ENCODE measurements around the gene TMEM156.

The TMEM156 gene, protein sequence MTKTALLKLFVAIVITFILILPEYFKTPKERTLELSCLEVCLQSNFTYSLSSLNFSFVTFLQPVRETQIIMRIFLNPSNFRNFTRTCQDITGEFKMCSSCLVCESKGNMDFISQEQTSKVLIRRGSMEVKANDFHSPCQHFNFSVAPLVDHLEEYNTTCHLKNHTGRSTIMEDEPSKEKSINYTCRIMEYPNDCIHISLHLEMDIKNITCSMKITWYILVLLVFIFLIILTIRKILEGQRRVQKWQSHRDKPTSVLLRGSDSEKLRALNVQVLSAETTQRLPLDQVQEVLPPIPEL

DNA sequence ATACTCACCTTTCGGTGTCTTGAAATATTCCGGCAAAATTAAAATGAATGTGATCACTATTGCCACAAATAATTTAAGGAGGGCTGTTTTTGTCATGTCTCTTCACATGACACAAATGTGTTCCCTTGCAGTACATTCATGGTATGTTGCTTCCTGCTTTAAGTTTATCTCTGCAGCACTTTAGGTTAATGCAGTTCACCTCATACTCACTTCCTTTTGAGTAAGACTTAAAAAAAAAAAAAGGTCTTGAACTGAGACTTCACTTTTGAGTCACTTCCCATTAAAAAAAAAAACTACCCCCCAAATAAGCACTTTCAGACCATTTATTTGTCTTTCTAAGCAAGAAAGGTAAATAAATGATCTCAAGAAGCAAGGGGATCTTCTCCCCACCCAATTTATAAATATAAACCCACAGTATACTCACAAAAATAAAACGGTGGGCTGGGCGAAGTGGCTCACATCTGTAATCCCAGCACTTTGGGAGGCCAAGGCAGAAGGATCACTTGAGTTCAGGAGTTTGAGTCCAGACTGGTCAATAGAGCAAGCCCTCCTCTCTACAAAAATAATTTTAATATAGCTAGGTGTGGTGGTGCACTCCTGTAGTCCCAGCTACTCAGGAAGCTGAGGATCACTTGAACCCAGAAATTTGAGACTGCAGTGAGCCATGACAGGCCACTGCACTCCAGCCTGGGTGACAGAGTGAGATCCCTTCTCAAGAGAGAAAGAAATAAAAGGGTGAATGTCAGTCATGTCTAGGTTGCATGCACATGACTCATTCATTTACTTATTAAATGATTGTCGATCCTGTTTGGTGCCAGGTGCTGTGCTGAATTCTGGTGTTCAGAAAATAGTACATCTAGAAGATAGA lies at the start of gene TMEM156:
TMEM156 (minus strand) TSS at position 192 of the 868 bp plus-strand sequence; CDS start at position 96, 96 bp downstream.
- no peaks in the 10 kb centered on the region for H3K9me3 Mint-ChIP-seq
- H3K4me3 Mint-ChIP-seq, result no peak within 1 kb of the TSS
- H3K27ac Mint-ChIP-seq, result no peak within 1 kb of the TSS
- peaks cover 24% of the 10 kb centered on the region for H3K4me1 Mint-ChIP-seq (ENCODE audit: low read depth)
- H3K36me3 Mint-ChIP-seq (ENCODE audit: low read depth), result no peaks in the 10 kb centered on the region
- H3K27me3 Mint-ChIP-seq, result no peaks in the 10 kb centered on the region
- intact Hi-C loops (cut with micrococcal nuclease), result no loop called here

DNA sequence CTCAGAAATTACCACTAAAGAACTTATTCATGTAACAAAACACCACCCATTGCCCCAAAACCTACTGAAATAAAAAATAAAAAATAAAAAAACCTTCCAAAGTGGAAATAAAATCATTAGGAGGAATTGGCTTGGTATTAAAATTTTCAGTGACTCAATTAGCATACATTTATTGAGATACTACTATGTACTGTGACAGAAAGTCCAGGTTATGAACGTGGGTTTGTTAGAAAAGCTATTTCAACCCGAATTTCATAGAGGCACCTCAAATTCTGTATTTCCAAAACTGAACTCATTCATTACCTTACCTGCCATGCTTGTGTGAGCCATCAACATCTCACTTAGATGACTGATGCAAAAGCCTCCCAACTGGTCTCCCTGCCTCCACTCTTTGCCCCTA lies 46.6 kb upstream of the TMEM156 start:
- Mint-ChIP-seq H3K4me3 (no peak overlapping the region), H3K9me3 (no peaks in the 10 kb centered on the region), H3K4me1 (ENCODE audit: low read depth) (peaks cover 5% of the 10 kb centered on the region), H3K36me3 (ENCODE audit: low read depth) (peaks cover 39% of the 10 kb centered on the region), H3K27me3 (no peaks in the 10 kb centered on the region), H3K27ac (no peak overlapping the region)
- intact Hi-C loops (cut with micrococcal nuclease), result no loop called here

DNA sequence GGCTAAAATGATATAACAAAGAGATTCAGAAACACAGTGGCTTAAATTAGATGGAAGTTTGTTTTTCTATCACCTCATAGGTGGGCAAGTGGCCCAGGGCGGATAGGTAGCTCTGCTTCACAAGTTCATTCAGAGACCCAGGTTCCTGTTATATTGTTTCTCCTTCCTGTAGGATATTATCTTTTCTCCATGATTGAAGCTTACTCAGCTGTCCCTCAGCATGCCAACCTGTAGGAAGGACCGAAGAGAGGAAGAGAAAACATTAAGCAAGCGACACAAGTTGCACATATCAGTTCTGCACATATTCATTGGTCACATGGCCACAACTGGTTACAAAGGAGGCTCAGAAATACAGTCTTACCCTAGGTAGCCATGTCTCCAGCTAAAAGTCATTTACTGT lies 36.7 kb upstream of the TMEM156 start:
- Mint-ChIP-seq H3K27ac (peak overlapping the region; percentile 37), H3K9me3 (no peaks in the 10 kb centered on the region), H3K36me3 (ENCODE audit: low read depth) (no peaks in the 10 kb centered on the region), H3K4me1 (ENCODE audit: low read depth) (peaks cover 24% of the 10 kb centered on the region), H3K27me3 (no peaks in the 10 kb centered on the region), H3K4me3 (no peak overlapping the region)
- intact Hi-C loops (cut with micrococcal nuclease), result no loop called here

DNA sequence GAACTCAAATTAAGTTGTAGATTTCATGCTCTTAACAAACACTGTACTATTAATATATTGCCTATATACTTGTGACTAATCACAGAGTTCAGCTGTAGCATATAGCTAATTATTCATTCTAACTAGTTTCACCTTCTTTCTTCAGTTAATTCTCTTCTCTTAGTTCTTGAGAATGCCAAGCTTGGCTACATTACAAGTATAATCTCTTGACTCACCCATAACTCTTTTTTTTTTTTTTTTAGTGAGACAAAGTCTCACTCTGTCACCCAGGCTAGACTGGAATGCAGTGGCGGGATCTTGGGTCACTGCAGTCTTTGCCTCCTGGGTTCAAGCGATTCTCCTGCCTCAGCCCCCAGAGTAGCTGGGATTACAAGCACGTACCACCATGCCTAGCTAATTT lies 35.2 kb upstream of the TMEM156 start:
- Mint-ChIP-seq H3K9me3 (no peaks in the 10 kb centered on the region), H3K27ac (no peak overlapping the region), H3K36me3 (ENCODE audit: low read depth) (no peaks in the 10 kb centered on the region), H3K27me3 (no peaks in the 10 kb centered on the region), H3K4me1 (ENCODE audit: low read depth) (peaks cover 29% of the 10 kb centered on the region), H3K4me3 (no peak overlapping the region)
- intact Hi-C loops (cut with micrococcal nuclease), result no loop called here

DNA sequence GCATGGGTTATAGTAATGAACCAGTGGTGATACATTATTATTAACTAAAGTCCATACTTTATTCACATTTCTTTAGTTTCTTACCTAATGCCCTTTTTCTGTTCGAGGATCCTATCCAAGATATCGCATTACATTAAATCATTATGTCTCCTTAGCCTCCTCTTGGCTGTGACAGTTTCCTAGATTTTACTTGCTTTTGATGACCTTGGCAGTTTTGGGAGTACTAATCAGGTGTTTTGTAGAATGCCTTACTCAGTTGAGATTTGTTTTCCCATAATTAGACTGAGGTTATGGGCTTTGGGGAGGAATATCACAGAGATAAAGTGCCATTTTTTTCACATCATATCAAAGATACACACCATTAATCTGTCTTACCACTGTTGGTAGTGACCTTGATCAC lies 34.8 kb upstream of the TMEM156 start:
- peaks cover 31% of the 10 kb centered on the region for H3K4me1 Mint-ChIP-seq (ENCODE audit: low read depth)
- H3K4me3 Mint-ChIP-seq, result no peak overlapping the region
- intact Hi-C loops (cut with micrococcal nuclease), result no loop called here
- no peaks in the 10 kb centered on the region for H3K9me3 Mint-ChIP-seq
- H3K27ac Mint-ChIP-seq, result no peak overlapping the region
- H3K36me3 Mint-ChIP-seq (ENCODE audit: low read depth), result no peaks in the 10 kb centered on the region
- H3K27me3 Mint-ChIP-seq, result no peaks in the 10 kb centered on the region

DNA sequence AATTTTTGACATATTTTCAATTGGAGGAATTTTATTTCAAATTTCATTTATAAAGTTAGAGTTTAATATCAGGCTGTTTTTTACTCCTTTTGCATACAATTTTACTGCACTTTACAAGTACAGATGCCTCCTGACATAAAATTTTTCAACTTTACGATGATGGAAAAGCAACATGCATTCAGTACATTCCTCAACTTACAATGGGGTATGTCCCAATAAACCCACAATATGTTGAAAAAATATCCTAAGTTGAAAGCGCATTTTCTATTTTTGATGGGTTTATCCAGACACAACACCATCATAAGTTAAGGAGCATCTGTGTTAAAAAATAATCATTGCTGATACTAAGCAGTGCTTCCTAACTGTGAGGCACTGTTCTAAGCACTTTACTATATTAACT lies 34.2 kb upstream of the TMEM156 start:
- Mint-ChIP-seq H3K36me3 (ENCODE audit: low read depth) (no peaks in the 10 kb centered on the region), H3K4me1 (ENCODE audit: low read depth) (peaks cover 31% of the 10 kb centered on the region), H3K9me3 (no peaks in the 10 kb centered on the region), H3K27ac (no peak overlapping the region), H3K27me3 (no peaks in the 10 kb centered on the region), H3K4me3 (no peak overlapping the region)
- intact Hi-C loops (cut with micrococcal nuclease), result no loop called here

DNA sequence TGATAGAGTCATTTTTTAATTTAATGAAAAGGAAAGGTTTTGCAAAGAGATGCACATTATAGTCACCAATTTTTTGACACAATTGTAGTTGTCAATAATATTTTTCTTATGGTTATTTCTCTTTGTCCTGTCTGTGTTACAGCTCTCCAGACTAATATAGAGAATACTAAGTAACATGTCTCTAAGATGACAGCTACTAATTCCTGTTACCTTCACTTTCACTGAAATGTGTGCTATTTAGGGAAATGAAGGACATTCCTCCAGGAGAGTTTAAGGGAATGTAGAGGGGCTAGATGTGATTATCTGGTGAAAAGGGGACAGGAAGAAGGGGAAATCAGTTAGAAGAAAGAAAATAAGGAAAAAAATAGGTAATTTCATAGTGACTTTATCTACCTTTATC lies 31.2 kb upstream of the TMEM156 start:
- Mint-ChIP-seq H3K4me1 (ENCODE audit: low read depth) (peaks cover 27% of the 10 kb centered on the region), H3K4me3 (no peak overlapping the region), H3K36me3 (ENCODE audit: low read depth) (no peaks in the 10 kb centered on the region), H3K27me3 (no peaks in the 10 kb centered on the region), H3K9me3 (no peaks in the 10 kb centered on the region), H3K27ac (no peak overlapping the region)
- intact Hi-C loops (cut with micrococcal nuclease), result no loop called here

DNA sequence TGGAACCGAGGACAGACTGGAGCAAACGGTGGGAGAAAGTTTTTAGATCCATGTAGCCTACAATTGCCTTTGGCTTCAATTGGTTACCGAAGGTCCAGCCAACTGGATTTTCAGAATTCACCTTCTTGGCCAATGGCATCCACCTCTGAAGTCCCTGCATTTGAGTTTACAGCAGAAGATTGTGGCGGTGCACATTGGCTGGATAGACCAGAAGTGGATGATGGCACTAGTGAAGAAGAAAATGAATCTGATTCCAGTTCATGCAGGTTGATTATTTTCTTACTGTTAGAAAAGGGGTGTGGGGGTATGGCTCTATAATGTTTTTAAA lies 30.5 kb upstream of the TMEM156 start:
- peaks cover 20% of the 10 kb centered on the region for H3K4me1 Mint-ChIP-seq (ENCODE audit: low read depth)
- no peak overlapping the region for H3K4me3 Mint-ChIP-seq
- no peak overlapping the region for H3K27ac Mint-ChIP-seq
- no peaks in the 10 kb centered on the region for H3K36me3 Mint-ChIP-seq (ENCODE audit: low read depth)
- no peaks in the 10 kb centered on the region for H3K27me3 Mint-ChIP-seq
- no peaks in the 10 kb centered on the region for H3K9me3 Mint-ChIP-seq
- intact Hi-C loops (cut with micrococcal nuclease), result no loop called here

DNA sequence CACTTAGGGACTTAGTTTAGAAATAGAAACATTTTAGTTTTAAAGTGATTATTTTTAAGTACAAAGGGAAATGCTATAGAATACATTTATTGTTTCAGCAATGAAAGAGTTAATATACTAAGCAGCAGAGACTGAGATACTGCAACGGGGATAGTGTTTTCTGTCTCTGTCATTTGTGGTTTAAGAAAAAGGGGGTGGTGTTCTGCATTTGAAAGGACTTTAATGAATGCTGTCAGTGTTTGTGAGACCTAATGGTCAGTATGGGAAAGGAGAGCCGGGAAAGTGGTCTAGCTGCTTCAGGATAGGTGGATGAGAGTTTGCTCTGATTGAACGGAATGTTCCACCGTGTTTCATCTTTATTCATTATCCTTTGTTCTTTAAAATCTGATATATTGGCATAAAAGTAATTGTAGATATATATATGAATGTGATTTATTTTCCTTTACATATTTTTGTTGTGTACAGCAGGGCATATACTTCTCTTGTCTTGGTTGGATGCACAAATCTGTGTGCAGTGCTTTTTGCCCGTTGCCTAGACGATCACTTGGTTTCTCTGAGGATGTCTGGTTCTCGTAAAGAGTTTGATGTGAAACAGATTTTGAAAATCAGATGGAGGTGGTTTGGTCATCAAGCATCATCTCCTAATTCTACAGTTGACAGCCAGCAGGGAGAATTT lies 30.0 kb upstream of the TMEM156 start, which contains the start of gene KLHL5:
KLHL5 (plus strand) TSS at position 139 of the 676 bp plus-strand sequence; CDS start at position 560, 421 bp downstream.
- Mint-ChIP-seq H3K36me3 (ENCODE audit: low read depth) (no peaks in the 10 kb centered on the region), H3K27ac (no peak within 1 kb of the TSS), H3K4me3 (no peak within 1 kb of the TSS), H3K9me3 (no peaks in the 10 kb centered on the region), H3K4me1 (ENCODE audit: low read depth) (peaks cover 15% of the 10 kb centered on the region), H3K27me3 (no peaks in the 10 kb centered on the region)
- intact Hi-C loops (cut with micrococcal nuclease), result no loop called here

DNA sequence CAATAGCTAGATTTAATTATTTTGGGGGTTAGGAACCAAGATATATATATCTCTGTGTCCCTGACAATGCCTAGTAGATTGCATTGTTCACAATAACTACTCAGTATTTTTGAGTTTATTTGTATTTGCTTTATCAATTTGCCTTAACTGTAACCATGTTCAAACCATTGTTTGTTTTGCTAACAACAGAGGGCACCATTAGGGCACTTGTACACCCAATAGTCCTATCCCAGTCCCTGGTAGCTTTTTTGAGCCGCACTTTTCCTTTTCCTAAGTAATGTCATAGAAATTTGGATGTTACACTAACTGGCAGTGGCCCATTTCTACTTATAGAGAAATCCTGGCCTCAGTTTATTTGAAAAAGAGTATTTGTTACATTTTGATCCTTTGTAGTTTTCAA lies 29.2 kb upstream of the TMEM156 start:
- peaks cover 15% of the 10 kb centered on the region for H3K4me1 Mint-ChIP-seq (ENCODE audit: low read depth)
- no peaks in the 10 kb centered on the region for H3K9me3 Mint-ChIP-seq
- intact Hi-C loops (cut with micrococcal nuclease), result no loop called here
- no peak overlapping the region for H3K4me3 Mint-ChIP-seq
- no peak overlapping the region for H3K27ac Mint-ChIP-seq
- no peaks in the 10 kb centered on the region for H3K36me3 Mint-ChIP-seq (ENCODE audit: low read depth)
- H3K27me3 Mint-ChIP-seq, result no peaks in the 10 kb centered on the region

DNA sequence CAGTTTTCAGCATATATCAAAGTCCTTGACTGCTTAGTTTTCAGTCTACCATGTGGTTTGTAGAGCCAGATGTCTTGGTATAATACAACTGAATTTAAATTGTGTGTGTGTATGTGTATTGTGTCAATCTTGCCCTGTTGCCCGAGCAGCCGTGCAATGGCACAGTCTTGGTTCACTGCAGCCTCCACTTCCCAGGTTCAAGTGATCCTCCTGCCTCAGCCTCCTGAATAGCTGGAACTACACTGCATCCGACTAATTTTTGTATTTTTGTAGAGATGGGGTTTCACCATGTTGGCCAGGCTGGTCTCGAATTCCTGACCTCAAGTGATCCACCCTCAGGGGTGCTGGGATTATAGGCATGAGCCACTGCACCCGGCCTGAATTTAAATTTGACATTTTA lies 23.8 kb upstream of the TMEM156 start:
- Mint-ChIP-seq H3K4me1 (ENCODE audit: low read depth) (peaks cover 15% of the 10 kb centered on the region), H3K4me3 (no peak overlapping the region), H3K9me3 (no peaks in the 10 kb centered on the region), H3K27me3 (no peaks in the 10 kb centered on the region), H3K36me3 (ENCODE audit: low read depth) (no peaks in the 10 kb centered on the region), H3K27ac (no peak overlapping the region)
- intact Hi-C loops (cut with micrococcal nuclease), result no loop called here

DNA sequence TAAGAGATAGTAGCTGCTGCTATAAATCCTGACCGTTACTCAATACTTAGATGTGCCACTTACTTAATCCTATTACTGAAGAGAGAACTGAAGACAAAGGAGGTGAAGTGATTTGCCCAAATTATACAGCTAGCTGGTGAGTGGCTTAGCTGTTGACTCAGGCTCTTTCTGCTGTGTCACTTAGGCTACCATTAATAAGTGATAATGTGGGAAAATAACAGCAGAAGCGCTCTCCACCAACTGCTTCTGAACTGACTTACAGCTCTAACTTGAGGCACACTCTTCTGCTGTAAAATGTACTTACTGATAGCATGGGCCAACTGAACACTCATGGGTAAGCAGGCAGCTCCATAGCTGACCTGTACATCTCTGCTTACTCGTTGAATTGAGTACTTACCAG lies 22.3 kb upstream of the TMEM156 start:
- Mint-ChIP-seq H3K36me3 (ENCODE audit: low read depth) (no peaks in the 10 kb centered on the region), H3K27ac (no peak overlapping the region), H3K4me1 (ENCODE audit: low read depth) (peaks cover 12% of the 10 kb centered on the region), H3K27me3 (no peaks in the 10 kb centered on the region), H3K4me3 (no peak overlapping the region), H3K9me3 (no peaks in the 10 kb centered on the region)
- intact Hi-C loops (cut with micrococcal nuclease), result no loop called here

DNA sequence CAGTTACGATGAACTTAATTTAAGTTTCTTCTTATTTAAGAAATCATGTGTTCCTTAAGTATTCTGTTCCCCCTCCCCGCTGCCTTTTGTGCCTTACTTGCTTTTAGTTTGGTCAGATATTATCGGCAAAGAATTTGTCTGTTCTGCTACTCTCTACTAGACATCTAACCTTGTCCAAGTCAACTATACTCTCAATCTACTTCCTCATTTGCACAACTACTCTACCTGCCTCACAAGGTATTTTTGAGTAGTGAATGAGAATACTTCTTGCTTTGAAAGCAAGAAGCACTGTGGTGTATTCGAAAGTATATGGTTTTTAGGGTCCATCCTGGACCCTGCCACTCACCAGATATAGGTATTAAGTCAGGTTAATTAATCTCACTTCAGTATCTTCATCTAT lies 21.8 kb upstream of the TMEM156 start:
- Mint-ChIP-seq H3K4me1 (ENCODE audit: low read depth) (peaks cover 12% of the 10 kb centered on the region), H3K4me3 (no peak overlapping the region), H3K27ac (no peak overlapping the region), H3K27me3 (no peaks in the 10 kb centered on the region), H3K9me3 (no peaks in the 10 kb centered on the region), H3K36me3 (ENCODE audit: low read depth) (no peaks in the 10 kb centered on the region)
- intact Hi-C loops (cut with micrococcal nuclease), result no loop called here

DNA sequence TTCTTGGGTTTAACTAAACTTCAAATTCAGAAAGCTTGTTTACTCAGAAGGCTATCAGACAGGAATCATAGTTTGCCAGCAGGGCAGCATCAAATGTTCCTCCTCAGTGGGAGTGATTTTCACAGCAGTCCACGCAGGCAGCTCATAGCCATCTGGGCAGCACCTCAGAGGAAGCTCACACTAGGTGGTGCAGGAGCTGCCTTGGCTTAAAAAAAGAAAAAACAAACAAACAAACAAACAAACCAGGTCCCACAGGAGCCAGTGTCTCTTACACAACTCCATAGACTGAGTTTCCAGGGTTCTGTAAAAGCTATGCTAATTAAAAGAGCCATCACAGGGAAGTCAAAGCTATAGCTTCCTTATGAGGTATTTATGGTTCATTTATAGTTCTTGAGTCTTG lies 19.3 kb upstream of the TMEM156 start:
- no peak overlapping the region for H3K27ac Mint-ChIP-seq
- H3K27me3 Mint-ChIP-seq, result no peaks in the 10 kb centered on the region
- intact Hi-C loops (cut with micrococcal nuclease), result no loop called here
- H3K4me3 Mint-ChIP-seq, result no peak overlapping the region
- no peaks in the 10 kb centered on the region for H3K36me3 Mint-ChIP-seq (ENCODE audit: low read depth)
- H3K9me3 Mint-ChIP-seq, result no peaks in the 10 kb centered on the region
- H3K4me1 Mint-ChIP-seq (ENCODE audit: low read depth), result peaks cover 34% of the 10 kb centered on the region
